Stimulated activated effector memory CD8-positive, alpha-beta T cell treated with anti-CD3 and anti-CD28 coated beads, Interleukin-12 subunit alpha, Interleukin-12 subunit beta, amount 100 ng/mL, for 72 hours (primary cell): Measurements from ENCODE around the gene PRG2.
A peak's percentile ranks its signal among the peaks of the same experiment; 100 is the strongest.

Experiments used
- ATAC-seq: fragments of 150-1000 bp; cut with Tn5 transposase; 2 replicates; pipeline ENCODE4 v1.10.0; 2021
- DNase-seq, 2 donors: peaks; one replicate each; pipeline ENCODE4 v3.0.0; 2021 to 2022; ENCODE audit warnings: low spot score in 2 of 2
- H3K27ac Mint-ChIP-seq: one replicate; pipeline ENCODE4 v1.8.0; 2022; ENCODE audit warnings: mild to moderate bottlenecking, mixed read lengths
- H3K36me3 Mint-ChIP-seq: one replicate; pipeline ENCODE4 v1.8.0; 2022; ENCODE audit warnings: mild to moderate bottlenecking, mixed read lengths
- H3K4me1 Mint-ChIP-seq: one replicate; pipeline ENCODE4 v1.8.0; 2022; ENCODE audit warnings: mixed read lengths
- H3K4me3 Mint-ChIP-seq: one replicate; pipeline ENCODE4 v1.8.0; 2022; ENCODE audit warnings: mild to moderate bottlenecking, mixed read lengths
- H3K9me3 Mint-ChIP-seq: one replicate; pipeline ENCODE4 v1.8.0; 2022; ENCODE audit warnings: mixed read lengths

The PRG2 gene

GRCh38 chr11:57425565-57426438 lies 35.4 kb upstream of the PRG2 start:
- Mint-ChIP-seq H3K27ac (peak overlapping the region; percentile 96), H3K9me3 (no peaks in the 10 kb centered on the region), H3K4me1 (peaks cover 58% of the 10 kb centered on the region), H3K4me3 (peak overlapping the region; percentile 93), H3K36me3 (peaks cover 68% of the 10 kb centered on the region)
- peak in 1 of 2 donors; percentile 60 for DNase-seq
- no peak for ATAC-seq

GRCh38 chr11:57424792-57425564 lies 34.5 kb upstream of the PRG2 start:
- peak; percentile 97 for ATAC-seq
- H3K36me3 Mint-ChIP-seq = peaks cover 76% of the 10 kb centered on the region
- DNase-seq = peak; percentile 66 to 91
- H3K4me3 Mint-ChIP-seq = peak overlapping the region; percentile 93
- H3K27ac Mint-ChIP-seq = peak overlapping the region; percentile 96
- H3K9me3 Mint-ChIP-seq = no peaks in the 10 kb centered on the region
- H3K4me1 Mint-ChIP-seq = peaks cover 66% of the 10 kb centered on the region

GRCh38 chr11:57424137-57424791 lies 33.8 kb upstream of the PRG2 start:
- DNase-seq = no peak
- Mint-ChIP-seq H3K9me3 (no peaks in the 10 kb centered on the region), H3K4me3 (peak overlapping the region; percentile 93), H3K4me1 (peaks cover 69% of the 10 kb centered on the region), H3K27ac (peak overlapping the region; percentile 96), H3K36me3 (peaks cover 83% of the 10 kb centered on the region)
- no peak for ATAC-seq

- peak overlapping the region; percentile 93 for H3K4me3 Mint-ChIP-seq
- peaks cover 71% of the 10 kb centered on the region for H3K4me1 Mint-ChIP-seq
- DNase-seq (no peak), ATAC-seq (no peak)
- H3K27ac Mint-ChIP-seq = peak overlapping the region; percentile 96
- peaks cover 99% of the 10 kb centered on the region for H3K36me3 Mint-ChIP-seq
- H3K9me3 Mint-ChIP-seq = no peaks in the 10 kb centered on the region
Measured at GRCh38 chr11:57422669-57423068, 32.2 kb upstream of the PRG2 start.

GRCh38 chr11:57421805-57422204 lies 31.4 kb upstream of the PRG2 start:
- ATAC-seq = no peak
- Mint-ChIP-seq H3K4me3 (peak overlapping the region; percentile 93), H3K9me3 (no peaks in the 10 kb centered on the region), H3K27ac (peak overlapping the region; percentile 12), H3K36me3 (peaks cover 100% of the 10 kb centered on the region), H3K4me1 (peaks cover 70% of the 10 kb centered on the region)
- DNase-seq = no peak

- ATAC-seq (no peak), DNase-seq (no peak)
- Mint-ChIP-seq H3K9me3 (no peaks in the 10 kb centered on the region), H3K4me1 (peaks cover 73% of the 10 kb centered on the region), H3K27ac (no peak overlapping the region), H3K36me3 (peaks cover 100% of the 10 kb centered on the region), H3K4me3 (peak overlapping the region; percentile 93)
Measured at GRCh38 chr11:57421066-57421465, 30.6 kb upstream of the PRG2 start.

- H3K9me3 Mint-ChIP-seq = no peaks in the 10 kb centered on the region
- no peak overlapping the region for H3K4me3 Mint-ChIP-seq
- H3K36me3 Mint-ChIP-seq = peaks cover 100% of the 10 kb centered on the region
- H3K4me1 Mint-ChIP-seq = peaks cover 77% of the 10 kb centered on the region
- ATAC-seq = no peak
- DNase-seq = no peak
- no peak overlapping the region for H3K27ac Mint-ChIP-seq
Measured at GRCh38 chr11:57419146-57419545, 28.7 kb upstream of the PRG2 start.

GRCh38 chr11:57418131-57418530 lies 27.7 kb upstream of the PRG2 start:
- DNase-seq (no peak), ATAC-seq (no peak)
- Mint-ChIP-seq H3K4me1 (peaks cover 77% of the 10 kb centered on the region), H3K36me3 (peaks cover 100% of the 10 kb centered on the region), H3K9me3 (no peaks in the 10 kb centered on the region), H3K27ac (no peak overlapping the region), H3K4me3 (no peak overlapping the region)

- ATAC-seq (no peak), DNase-seq (no peak)
- H3K9me3 Mint-ChIP-seq = no peaks in the 10 kb centered on the region
- peaks cover 100% of the 10 kb centered on the region for H3K36me3 Mint-ChIP-seq
- peaks cover 71% of the 10 kb centered on the region for H3K4me1 Mint-ChIP-seq
- H3K27ac Mint-ChIP-seq = no peak overlapping the region
- no peak overlapping the region for H3K4me3 Mint-ChIP-seq
Measured at GRCh38 chr11:57417056-57417455, 26.6 kb upstream of the PRG2 start.

GRCh38 chr11:57416436-57416835 lies 26.0 kb upstream of the PRG2 start:
- H3K36me3 Mint-ChIP-seq = peaks cover 100% of the 10 kb centered on the region
- no peak overlapping the region for H3K4me3 Mint-ChIP-seq
- H3K27ac Mint-ChIP-seq = peak overlapping the region; percentile 70
- peaks cover 65% of the 10 kb centered on the region for H3K4me1 Mint-ChIP-seq
- DNase-seq (no peak), ATAC-seq (no peak)
- no peaks in the 10 kb centered on the region for H3K9me3 Mint-ChIP-seq

- Mint-ChIP-seq H3K36me3 (peaks cover 100% of the 10 kb centered on the region), H3K4me1 (peaks cover 61% of the 10 kb centered on the region), H3K9me3 (no peaks in the 10 kb centered on the region), H3K27ac (peak overlapping the region; percentile 64), H3K4me3 (no peak overlapping the region)
- no peak for DNase-seq
- ATAC-seq = peak; percentile 26
Measured at GRCh38 chr11:57414612-57415212, 24.3 kb upstream of the PRG2 start.

GRCh38 chr11:57413681-57414080 lies 23.2 kb upstream of the PRG2 start:
- Mint-ChIP-seq H3K27ac (peak overlapping the region; percentile 80), H3K4me3 (no peak overlapping the region), H3K9me3 (no peaks in the 10 kb centered on the region), H3K36me3 (peaks cover 100% of the 10 kb centered on the region), H3K4me1 (peaks cover 62% of the 10 kb centered on the region)
- ATAC-seq (no peak), DNase-seq (no peak)

- H3K27ac Mint-ChIP-seq = peak overlapping the region; percentile 51
- no peak for DNase-seq
- H3K4me1 Mint-ChIP-seq = peaks cover 70% of the 10 kb centered on the region
Measured at GRCh38 chr11:57410287-57410686, 19.8 kb upstream of the PRG2 start.

GRCh38 chr11:57409321-57410100 lies 19.1 kb upstream of the PRG2 start:
- H3K4me1 Mint-ChIP-seq = peaks cover 69% of the 10 kb centered on the region

More at GRCh38 chr11:57410287-57410686, 19.8 kb upstream of the PRG2 start:
- peaks cover 100% of the 10 kb centered on the region for H3K36me3 Mint-ChIP-seq
- H3K4me3 Mint-ChIP-seq = no peak overlapping the region
- ATAC-seq = no peak
- H3K9me3 Mint-ChIP-seq = no peaks in the 10 kb centered on the region

More at GRCh38 chr11:57409321-57410100, 19.1 kb upstream of the PRG2 start:
- ATAC-seq = no peak
- no peak for DNase-seq
- Mint-ChIP-seq H3K36me3 (peaks cover 100% of the 10 kb centered on the region), H3K27ac (peak overlapping the region; percentile 51), H3K4me3 (no peak overlapping the region), H3K9me3 (no peaks in the 10 kb centered on the region)
